NCI-H128 (cell line): ENCODE data around the gene CFAP77.
"Not testable (repeated sequence)": the region's sequence is repeated elsewhere in the genome, so short reads cannot be mapped to it uniquely, and the experiment has no call there.

Source experiments
- DNase-seq: peaks from one replicate; lab custom pipeline; 2025; ENCODE audit not compliant: unreplicated experiment; lab: John Stamatoyannopoulos, UW

CFAP77 gene

GRCh38 chr9:132545578-132545977 lies 135.6 kb downstream of the CFAP77 start:
- DNase-seq: no peak

- DNase-seq: peak; percentile 38
Observed at GRCh38 chr9:132546148-132547051, 136.4 kb downstream of the CFAP77 start.

- no peak for DNase-seq
Observed at GRCh38 chr9:132547052-132547431, 137.0 kb downstream of the CFAP77 start.

GRCh38 chr9:132547436-132547835 lies 137.4 kb downstream of the CFAP77 start:
- no peak for DNase-seq

- DNase-seq: no peak
Observed at GRCh38 chr9:132547976-132548730, 138.1 kb downstream of the CFAP77 start.

- DNase-seq: no peak
Observed at GRCh38 chr9:132548751-132549640, 139.0 kb downstream of the CFAP77 start.

- DNase-seq: no peak
Observed at GRCh38 chr9:132551556-132551955, 141.5 kb downstream of the CFAP77 start.

- DNase-seq: no peak
Observed at GRCh38 chr9:132552041-132552440, 142.0 kb downstream of the CFAP77 start.

GRCh38 chr9:132554755-132555154 lies 144.7 kb downstream of the CFAP77 start:
- DNase-seq: no peak

- DNase-seq: no peak
Observed at GRCh38 chr9:132555528-132555927, 145.5 kb downstream of the CFAP77 start.

- no peak for DNase-seq
Observed at GRCh38 chr9:132556235-132556634, 146.2 kb downstream of the CFAP77 start.

GRCh38 chr9:132556714-132557113 lies 146.7 kb downstream of the CFAP77 start:
- no peak for DNase-seq

- no peak for DNase-seq
Observed at GRCh38 chr9:132557159-132557558, 147.1 kb downstream of the CFAP77 start.

GRCh38 chr9:132559711-132560110 lies 149.7 kb downstream of the CFAP77 start:
- no peak for DNase-seq

- DNase-seq: no peak
Observed at GRCh38 chr9:132560616-132561202, 150.7 kb downstream of the CFAP77 start.

GRCh38 chr9:132562306-132562573 lies 152.2 kb downstream of the CFAP77 start:
- DNase-seq: no peak

GRCh38 chr9:132564526-132564925 lies 154.5 kb downstream of the CFAP77 start:
- DNase-seq: no peak

- DNase-seq: not testable (repeated sequence)
Observed at GRCh38 chr9:132568787-132569186, 158.8 kb downstream of the CFAP77 start.

- DNase-seq: no peak
Observed at GRCh38 chr9:132571806-132572600, 162.0 kb downstream of the CFAP77 start.

GRCh38 chr9:132572921-132573320 lies 162.9 kb downstream of the CFAP77 start:
- DNase-seq: no peak
